SH-SY5Y (cell line): Measurements from ENCODE around the gene MTM1.

Experiments
- GATA2 ChIP-seq: IDR thresholded peaks from 2 replicates; pipeline ENCODE4 v1.6.1; 2011; ENCODE audit warnings: mild to moderate bottlenecking, low read depth, low read length
- GATA3 ChIP-seq: IDR thresholded peaks from 2 replicates; pipeline ENCODE4 v1.6.1; 2011; ENCODE audit warnings: low read depth, mild to moderate bottlenecking, low read length, moderate library complexity

- TF ChIP-seq GATA3 (no peak), GATA2 (no peak)
Observed at GRCh38 chrX:150719621-150720020, 151.2 kb downstream of the MTM1 start.
